Motor neuron (in vitro differentiated cells): ENCODE measurements around the gene AMPH. TPM values are rescaled to one million over a fixed set of nuclear protein-coding genes. Genes with fewer than 3 reads are reported as not detected.
"Not testable (repeated sequence)": the region's sequence is repeated elsewhere in the genome, so short reads cannot be mapped to it uniquely, and the experiment has no call there.

Source experiments
- ATAC-seq, 8 experiments: fragments of 200-7000 bp; cut with Tn5 transposase; replicated peaks in 6 of 8; 2 replicates each; pipeline ENCODE4 v1.8.0; 2021; ENCODE audit warnings: mild to moderate bottlenecking in 8 of 8, moderate library complexity in 8 of 8
- H3K27ac ChIP-seq, 2 donors: fragments of 250-450 bp; sonication (Bioruptor Pico); 2 replicates each; pipeline ENCODE4 v1.9.0; 2021; ENCODE audit warnings: antibody characterized with exemption in 2 of 2, mild to moderate bottlenecking in 2 of 2, moderate library complexity in 1 of 2
- H3K4me1 ChIP-seq, 2 donors: fragments of 250-450 bp; sonication (Bioruptor Pico); replicated peaks in 1 of 2; 2 replicates each; pipeline ENCODE4 v1.6.1; 2021; ENCODE audit warnings: antibody characterized with exemption in 2 of 2, mild to moderate bottlenecking in 2 of 2, moderate library complexity in 1 of 2
- H3K4me3 ChIP-seq, 5 donors: fragments of 250-450 bp; sonication (Bioruptor Pico); 2 replicates each; pipeline ENCODE4 v1.9.0; 2021; ENCODE audit warnings: antibody characterized with exemption in 5 of 5, mild to moderate bottlenecking in 5 of 5, moderate library complexity in 4 of 5
- WGBS, 10 experiments: fragments of 450-650 bp; shearing (Covaris generic); methylation state at CpG; one replicate each; pipeline ENCODE4 v1.0.0; 2022; 5-methylcytosine and 5-hydroxymethylcytosine counted together
- in situ Hi-C, 9 experiments: fragments of 400-800 bp; cut with MboI; loops; one replicate each; pipeline ENCODE4 v1.15.0; 2021; ENCODE audit warnings: low sequenced_read_pairs in 9 of 9, low pct_unique_long_range_greater_than_20kb in 2 of 9; ENCODE audit not compliant: unreplicated experiment in 9 of 9
- total RNA-seq, 8 experiments: library from RNA; unstranded; fragments of 300-600 nt; gene quantifications; 2 replicates each; pipeline versions ENCODE4 v1.2.3 to v1.2.4, GENCODE V29; 2022

The AMPH gene
- total RNA-seq, 8 experiments from 2014 or later: 0.66 to 37.5 (median 22.1) TPM

- ATAC-seq: peak in 2 of 8 experiments; percentile 10 to 42
- not testable (repeated sequence) for H3K4me3 ChIP-seq, H3K4me1 ChIP-seq, H3K27ac ChIP-seq
- in situ Hi-C loops: loop anchor here in 1 of 9 experiments (25.0 kb wide), 1 partner anchor 451 kb away; the partner anchor contains the start of genes EPDR1 and SFRP4
- 19% methylated on average over 3 of the region's 3 CpGs; no CpG with 5 or more reads in 9 of the 10 experiments for WGBS, 10 experiments
Observed at GRCh38 chr7:38363379-38363778, 267.8 kb downstream of the AMPH start.

DNA sequence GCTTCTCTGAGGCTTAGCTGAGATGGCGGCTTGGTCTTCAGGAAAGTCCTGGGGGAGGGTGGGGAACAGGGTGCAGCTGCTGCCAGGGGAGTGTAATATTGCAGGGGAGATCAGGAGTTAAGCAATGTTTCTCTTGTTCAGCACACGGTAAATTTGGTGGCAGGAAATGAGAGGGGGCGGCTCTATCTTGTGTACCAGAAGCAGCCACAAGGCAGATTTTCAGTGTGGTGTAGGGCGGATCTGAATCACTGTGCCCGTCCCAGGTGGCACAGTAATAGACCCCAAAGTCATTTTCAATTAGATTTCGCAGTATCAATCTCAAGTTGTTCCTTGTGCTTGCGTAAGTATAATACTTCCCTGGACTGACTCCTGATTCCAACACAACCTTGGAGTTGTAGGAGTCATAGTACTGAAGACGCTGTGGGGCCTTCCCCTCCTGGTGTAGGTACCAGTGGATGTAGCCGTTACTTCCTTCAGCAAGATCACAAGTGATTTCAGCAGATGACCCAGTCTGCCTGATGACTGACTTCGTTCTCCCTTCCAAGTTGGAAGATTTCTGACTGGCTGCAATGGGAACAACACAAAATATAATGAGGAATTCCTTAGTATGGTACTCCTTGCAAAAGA, 268.4 kb downstream of the AMPH start:
- 62 to 100% (median 100%) methylated on average over 1 to 3 of the region's 10 CpGs; no CpG with 5 or more reads in 5 of the 10 experiments for WGBS, 10 experiments
- in situ Hi-C loops: loop anchor here in 1 of 9 experiments (25.0 kb wide), 1 partner anchor 450 kb away; the partner anchor contains the start of genes EPDR1 and SFRP4
- not testable (repeated sequence) for ATAC-seq, H3K27ac ChIP-seq, H3K4me1 ChIP-seq, H3K4me3 ChIP-seq

GRCh38 chr7:38360776-38361175, 270.4 kb downstream of the AMPH start:
- H3K27ac ChIP-seq: no peak overlapping the region
- ATAC-seq: peak in 2 of 8 experiments; percentile 32 to 43

GRCh38 chr7:38359071-38359601, 272.0 kb downstream of the AMPH start:
- not testable (repeated sequence) for H3K27ac ChIP-seq, H3K4me1 ChIP-seq, H3K4me3 ChIP-seq
- WGBS, 10 experiments: 0 to 80% methylated on average over 2 to 3 of the region's 5 CpGs; no CpG with 5 or more reads in 8 of the 10 experiments
- peak in 6 of 8 experiments; percentile 25 to 96 (median 73) for ATAC-seq
- in situ Hi-C loops: loop anchor here in 1 of 9 experiments (25.0 kb wide), 1 partner anchor 447 kb away; the partner anchor contains the start of genes EPDR1 and SFRP4

More at GRCh38 chr7:38360776-38361175, 270.4 kb downstream of the AMPH start:
- H3K4me3 ChIP-seq: no peak overlapping the region
- WGBS, 10 experiments: 0 to 56% (median 29%) methylated on average over 1 of the region's 1 CpG; no CpG with 5 or more reads in 2 of the 10 experiments
- in situ Hi-C loops: loop anchor here in 1 of 9 experiments (25.0 kb wide), 1 partner anchor 448 kb away; the partner anchor contains the start of genes EPDR1 and SFRP4
- no peaks in the 10 kb centered on the region for H3K4me1 ChIP-seq

DNA sequence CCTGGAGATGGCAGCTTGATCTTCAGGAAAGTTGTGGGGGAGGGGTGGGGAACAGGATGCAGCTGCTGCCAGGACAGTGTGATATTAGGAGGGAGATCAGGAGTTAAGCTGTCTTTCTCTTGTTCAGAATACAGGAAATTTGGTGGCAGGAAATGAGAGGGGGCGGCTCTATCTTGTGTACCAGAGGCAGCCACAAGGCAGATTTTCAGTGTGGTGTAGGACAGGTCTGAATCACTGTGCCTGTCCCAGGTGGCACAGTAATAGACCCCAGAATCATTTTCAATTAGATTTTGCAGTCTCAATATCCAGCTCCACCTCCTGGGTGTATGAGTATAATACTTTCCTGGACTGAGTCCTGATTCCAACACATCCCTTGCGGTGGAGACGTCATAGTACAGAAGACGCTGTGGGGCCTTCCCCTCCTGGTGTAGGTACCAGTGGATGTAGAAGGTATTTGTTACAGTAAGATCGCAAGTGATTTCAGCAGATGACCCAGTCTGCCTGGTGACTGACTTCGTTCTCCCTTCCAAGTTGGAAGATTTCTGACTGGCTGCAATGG, 272.8 kb downstream of the AMPH start:
- H3K27ac ChIP-seq, H3K4me3 ChIP-seq, H3K4me1 ChIP-seq, ATAC-seq: not testable (repeated sequence)
- 90 to 100% (median 97%) methylated on average over 1 to 5 of the region's 6 CpGs; no CpG with 5 or more reads in 6 of the 10 experiments for WGBS, 10 experiments
- in situ Hi-C loops: loop anchor here in 1 of 9 experiments (25.0 kb wide), 1 partner anchor 446 kb away; the partner anchor contains the start of genes EPDR1 and SFRP4

GRCh38 chr7:38354271-38354851, 276.8 kb downstream of the AMPH start:
- H3K4me3 ChIP-seq, H3K27ac ChIP-seq, H3K4me1 ChIP-seq: not testable (repeated sequence)
- in situ Hi-C loops: loop anchor here in 1 of 9 experiments (25.0 kb wide), 1 partner anchor 442 kb away; the partner anchor contains the start of genes EPDR1 and SFRP4
- peak in 3 of 8 experiments; percentile 41 to 76 (median 45) for ATAC-seq
- 100% methylated on average over 1 of the region's 8 CpGs; no CpG with 5 or more reads in 9 of the 10 experiments for WGBS, 10 experiments

DNA sequence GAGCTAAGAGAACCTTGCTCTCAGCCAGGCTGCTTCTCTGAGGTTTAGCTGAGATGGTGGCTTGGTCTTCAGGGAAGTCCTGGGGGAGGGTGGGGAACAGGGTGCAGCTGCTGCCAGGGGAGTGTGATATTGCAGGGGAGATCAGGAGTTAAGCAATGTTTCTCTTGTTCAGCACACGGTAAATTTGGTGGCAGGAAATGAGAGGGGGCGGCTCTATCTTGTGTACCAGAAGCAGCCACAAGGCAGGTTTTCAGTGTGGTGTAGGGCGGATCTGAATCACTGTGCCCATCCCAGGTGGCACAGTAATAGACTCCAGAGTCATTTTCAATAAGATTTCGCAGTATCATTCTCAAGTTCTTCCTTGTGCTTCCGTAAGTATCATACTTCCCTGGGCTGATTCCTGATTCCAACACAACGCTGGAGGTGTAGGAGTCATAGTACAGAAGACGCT, 277.7 kb downstream of the AMPH start:
- H3K4me3 ChIP-seq, H3K27ac ChIP-seq, ATAC-seq, H3K4me1 ChIP-seq: not testable (repeated sequence)
- in situ Hi-C loops: loop anchor here in 1 of 9 experiments (25.0 kb wide), 1 partner anchor 441 kb away; the partner anchor contains the start of genes EPDR1 and SFRP4
- 80 to 100% methylated on average over 1 to 2 of the region's 7 CpGs; no CpG with 5 or more reads in 8 of the 10 experiments for WGBS, 10 experiments

- 67 to 100% (median 95%) methylated on average over 1 to 4 of the region's 4 CpGs; no CpG with 5 or more reads in 2 of the 10 experiments for WGBS, 10 experiments
- Histone ChIP-seq H3K4me3 (no peak overlapping the region), H3K4me1 (no peaks in the 10 kb centered on the region), H3K27ac (no peak overlapping the region)
- no peak for ATAC-seq
- in situ Hi-C loops: loop anchor here in 1 of 9 experiments (25.0 kb wide), 1 partner anchor 439 kb away; the partner anchor contains the start of genes EPDR1 and SFRP4
Observed at GRCh38 chr7:38351601-38352000, 279.6 kb downstream of the AMPH start.

DNA sequence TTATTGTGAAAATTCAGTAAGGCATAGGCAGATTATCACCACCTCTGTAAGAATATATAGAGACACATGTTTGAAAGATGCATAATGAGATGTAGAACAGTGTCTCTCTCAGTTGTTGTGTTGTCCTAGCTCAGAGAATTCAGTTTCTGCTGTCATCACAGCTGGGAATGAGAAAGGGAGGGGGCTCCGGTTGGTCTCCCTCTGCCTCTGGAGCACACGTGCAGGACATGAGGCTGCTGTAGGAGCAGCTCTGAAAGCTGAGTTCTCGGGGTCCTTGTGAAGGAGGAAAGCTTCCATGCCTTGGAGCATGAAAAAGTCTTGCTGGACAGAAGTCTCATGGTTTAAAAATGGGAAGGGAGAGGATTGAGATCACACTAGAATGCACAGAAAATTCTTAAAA, 280.4 kb downstream of the AMPH start:
- not testable (repeated sequence) for ATAC-seq

GRCh38 chr7:38349869-38350583, 281.1 kb downstream of the AMPH start:
- WGBS, 10 experiments: 88% methylated on average over 1 of the region's 6 CpGs; no CpG with 5 or more reads in 9 of the 10 experiments
- H3K4me3 ChIP-seq, H3K4me1 ChIP-seq, H3K27ac ChIP-seq: not testable (repeated sequence)
- peak in 3 of 8 experiments; percentile 46 to 71 (median 55) for ATAC-seq
- in situ Hi-C loops: loop anchor here in 4 of 9 experiments (25.0 kb wide), 2 partner anchors 238 to 438 kb away; partner anchors contain the start of genes EPDR1 (in 2 of the 4) and SFRP4 (in 2 of the 4)

More for the DNA sequence above, 280.4 kb downstream of the AMPH start:
- H3K4me1 ChIP-seq, H3K27ac ChIP-seq, H3K4me3 ChIP-seq: not testable (repeated sequence)
- 41 to 83% methylated on average over 1 to 2 of the region's 3 CpGs; no CpG with 5 or more reads in 8 of the 10 experiments for WGBS, 10 experiments
- in situ Hi-C loops: loop anchor here in 1 of 9 experiments (25.0 kb wide), 1 partner anchor 438 kb away; the partner anchor contains the start of genes EPDR1 and SFRP4

GRCh38 chr7:38349126-38349795, 281.9 kb downstream of the AMPH start:
- H3K4me1 ChIP-seq, H3K4me3 ChIP-seq, H3K27ac ChIP-seq, ATAC-seq: not testable (repeated sequence)
- 30 to 100% (median 74%) methylated on average over 1 to 6 of the region's 9 CpGs; no CpG with 5 or more reads in 6 of the 10 experiments for WGBS, 10 experiments
- in situ Hi-C loops: loop anchor here in 3 of 9 experiments (25.0 kb wide), 2 partner anchors 237 to 437 kb away; partner anchors contain the start of genes EPDR1 (in 1 of the 3) and SFRP4 (in 1 of the 3)
